ENCODE data around the gene B3GNT2. TPM values are rescaled to one million over a fixed set of nuclear protein-coding genes. Genes with fewer than 3 reads are reported as not detected.

Gene B3GNT2
- total RNA-seq, 6 experiments from 2014 or later, result 9.1 to 11.0 (median 9.9) TPM

DNA sequence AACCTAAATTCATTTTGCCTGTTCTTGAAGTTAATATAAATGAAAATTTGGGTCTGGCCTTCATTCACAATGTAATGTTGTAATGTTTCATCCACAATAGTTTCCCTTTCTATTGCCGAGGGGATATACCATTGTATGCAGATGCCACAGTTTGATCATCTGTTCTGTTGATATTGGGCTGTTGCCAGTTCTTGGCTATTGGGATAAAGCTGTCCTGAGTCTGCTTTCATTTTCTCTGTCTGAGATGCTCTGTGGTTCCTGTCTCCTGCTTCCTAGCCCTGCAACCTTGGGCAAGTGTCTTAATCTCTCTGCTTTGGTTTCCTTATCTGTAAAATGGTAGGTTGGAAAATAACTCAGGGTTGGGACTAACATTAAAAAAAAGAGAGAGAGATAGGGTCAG lies 25.2 kb downstream of the B3GNT2 start:
- no peak overlapping the region for H3K27ac ChIP-seq
- intact Hi-C loops (cut with DNase I), result no loop called here
- TF ChIP-seq POLR2A (IDR thresholded peaks at IDR 0.05), result no peak
- 0% methylated on average over 1 of the region's 1 CpG for WGBS (ENCODE audit: insufficient coverage, low coverage, low lambda C conversion rate, missing lambda C conversion rate)
- peaks cover 0 to 14% (median 6%) of the 10 kb centered on the region in 4 donors for H3K36me3 ChIP-seq
- DNase-seq (no peak), ATAC-seq (peak; percentile 49 to 82 (median 67))
- H3K4me3 ChIP-seq, result no peak overlapping the region
- H3K9me3 ChIP-seq, result no peaks in the 10 kb centered on the region
- H3K4me1 ChIP-seq, result peaks cover 0 to 42% (median 1%) of the 10 kb centered on the region in 4 donors
- no peaks in the 10 kb centered on the region for H3K27me3 ChIP-seq

DNA sequence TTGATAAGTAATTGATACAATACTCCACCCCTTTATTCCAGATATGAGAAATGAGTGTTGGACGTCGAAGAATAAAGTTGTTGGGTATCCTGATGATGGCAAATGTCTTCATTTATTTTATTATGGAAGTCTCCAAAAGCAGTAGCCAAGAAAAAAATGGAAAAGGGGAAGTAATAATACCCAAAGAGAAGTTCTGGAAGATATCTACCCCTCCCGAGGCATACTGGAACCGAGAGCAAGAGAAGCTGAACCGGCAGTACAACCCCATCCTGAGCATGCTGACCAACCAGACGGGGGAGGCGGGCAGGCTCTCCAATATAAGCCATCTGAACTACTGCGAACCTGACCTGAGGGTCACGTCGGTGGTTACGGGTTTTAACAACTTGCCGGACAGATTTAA lies 26.3 kb downstream of the B3GNT2 start:
- H3K27me3 ChIP-seq, result no peaks in the 10 kb centered on the region
- DNase-seq (no peak), ATAC-seq (no peak)
- intact Hi-C loops (cut with DNase I), result no loop called here
- WGBS (ENCODE audit: insufficient coverage, low coverage, low lambda C conversion rate, missing lambda C conversion rate), result 79% methylated on average over 11 of the region's 12 CpGs
- TF ChIP-seq, protein P1, sequence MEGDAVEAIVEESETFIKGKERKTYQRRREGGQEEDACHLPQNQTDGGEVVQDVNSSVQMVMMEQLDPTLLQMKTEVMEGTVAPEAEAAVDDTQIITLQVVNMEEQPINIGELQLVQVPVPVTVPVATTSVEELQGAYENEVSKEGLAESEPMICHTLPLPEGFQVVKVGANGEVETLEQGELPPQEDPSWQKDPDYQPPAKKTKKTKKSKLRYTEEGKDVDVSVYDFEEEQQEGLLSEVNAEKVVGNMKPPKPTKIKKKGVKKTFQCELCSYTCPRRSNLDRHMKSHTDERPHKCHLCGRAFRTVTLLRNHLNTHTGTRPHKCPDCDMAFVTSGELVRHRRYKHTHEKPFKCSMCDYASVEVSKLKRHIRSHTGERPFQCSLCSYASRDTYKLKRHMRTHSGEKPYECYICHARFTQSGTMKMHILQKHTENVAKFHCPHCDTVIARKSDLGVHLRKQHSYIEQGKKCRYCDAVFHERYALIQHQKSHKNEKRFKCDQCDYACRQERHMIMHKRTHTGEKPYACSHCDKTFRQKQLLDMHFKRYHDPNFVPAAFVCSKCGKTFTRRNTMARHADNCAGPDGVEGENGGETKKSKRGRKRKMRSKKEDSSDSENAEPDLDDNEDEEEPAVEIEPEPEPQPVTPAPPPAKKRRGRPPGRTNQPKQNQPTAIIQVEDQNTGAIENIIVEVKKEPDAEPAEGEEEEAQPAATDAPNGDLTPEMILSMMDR (IDR thresholded peaks at IDR 0.05), result no peak
- no peak overlapping the region for H3K27ac ChIP-seq
- H3K36me3 ChIP-seq, result peaks cover 0 to 14% (median 6%) of the 10 kb centered on the region in 4 donors
- H3K9me3 ChIP-seq, result no peaks in the 10 kb centered on the region
- H3K4me3 ChIP-seq, result no peak overlapping the region
- H3K4me1 ChIP-seq, result peaks cover 0 to 32% (median 0%) of the 10 kb centered on the region in 4 donors

DNA sequence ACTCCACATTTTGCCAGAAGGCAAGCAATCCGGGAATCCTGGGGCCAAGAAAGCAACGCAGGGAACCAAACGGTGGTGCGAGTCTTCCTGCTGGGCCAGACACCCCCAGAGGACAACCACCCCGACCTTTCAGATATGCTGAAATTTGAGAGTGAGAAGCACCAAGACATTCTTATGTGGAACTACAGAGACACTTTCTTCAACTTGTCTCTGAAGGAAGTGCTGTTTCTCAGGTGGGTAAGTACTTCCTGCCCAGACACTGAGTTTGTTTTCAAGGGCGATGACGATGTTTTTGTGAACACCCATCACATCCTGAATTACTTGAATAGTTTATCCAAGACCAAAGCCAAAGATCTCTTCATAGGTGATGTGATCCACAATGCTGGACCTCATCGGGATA lies 26.8 kb downstream of the B3GNT2 start:
- WGBS (ENCODE audit: insufficient coverage, low coverage, low lambda C conversion rate, missing lambda C conversion rate), result 75% methylated on average over 8 of the region's 8 CpGs
- DNase-seq (no peak), ATAC-seq (no peak)
- no peaks in the 10 kb centered on the region for H3K27me3 ChIP-seq
- no peak overlapping the region for H3K4me3 ChIP-seq
- H3K4me1 ChIP-seq, result peaks cover 0 to 28% (median 0%) of the 10 kb centered on the region in 4 donors
- H3K27ac ChIP-seq, result no peak overlapping the region
- peaks cover 0 to 14% (median 6%) of the 10 kb centered on the region in 4 donors for H3K36me3 ChIP-seq
- no peak for TF ChIP-seq POLR2A (IDR thresholded peaks at IDR 0.05)
- TF ChIP-seq, protein P1 (IDR thresholded peaks at IDR 0.05), result no peak
- intact Hi-C loops (cut with DNase I), result no loop called here
- H3K9me3 ChIP-seq, result no peaks in the 10 kb centered on the region

- TF ChIP-seq POLR2A (IDR thresholded peaks at IDR 0.05), result no peak
- TF ChIP-seq, protein P1 (IDR thresholded peaks at IDR 0.05), result no peak
- DNase-seq (no peak), ATAC-seq (no peak)
- intact Hi-C loops (cut with DNase I), result no loop called here
- Histone ChIP-seq H3K9me3 (no peaks in the 10 kb centered on the region), H3K27me3 (no peaks in the 10 kb centered on the region), H3K36me3 (peaks cover 0 to 14% (median 6%) of the 10 kb centered on the region in 4 donors), H3K4me3 (no peak overlapping the region), H3K27ac (no peak overlapping the region), H3K4me1 (peaks cover 0 to 12% (median 0%) of the 10 kb centered on the region in 4 donors)
- 33% methylated on average over 1 of the region's 1 CpG for WGBS (ENCODE audit: insufficient coverage, low coverage, low lambda C conversion rate, missing lambda C conversion rate)
Observed at GRCh38 chr2:62224976-62225375, 29.1 kb downstream of the B3GNT2 start.

DNA sequence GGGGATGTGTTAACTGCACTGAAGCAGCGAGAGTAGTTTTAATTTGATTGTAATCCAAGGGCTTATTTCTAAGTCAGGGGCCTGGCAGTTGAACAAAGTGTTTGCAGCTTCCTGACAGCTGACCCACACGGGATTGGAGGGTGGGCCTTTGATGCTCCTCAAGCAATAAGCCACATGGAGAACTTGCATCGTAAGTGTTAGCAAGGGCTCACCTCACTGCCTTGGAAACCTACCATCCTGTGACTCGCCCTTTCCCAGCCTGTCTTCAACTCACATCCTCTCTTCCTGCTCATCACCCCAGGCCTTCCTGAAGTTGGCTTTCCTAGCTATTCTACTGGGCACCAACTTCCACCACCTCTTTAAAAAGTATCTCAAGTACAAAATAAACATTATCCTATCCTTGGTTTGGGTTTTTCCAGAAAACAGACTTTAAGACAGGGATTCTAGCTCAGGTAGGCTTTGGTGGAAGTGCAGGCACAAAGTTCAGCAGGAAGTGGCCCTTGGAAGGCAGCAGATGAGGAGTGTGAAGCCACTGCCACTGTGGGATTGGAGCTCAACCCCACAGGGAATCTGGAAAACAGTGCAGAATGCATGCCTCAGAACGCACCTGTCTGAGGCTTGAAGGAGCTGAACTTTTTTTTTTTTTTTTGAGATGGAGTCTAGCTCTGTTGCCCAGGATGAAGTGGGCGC lies 31.6 kb downstream of the B3GNT2 start:
- no peak for ATAC-seq

More for the DNA sequence above, 31.6 kb downstream of the B3GNT2 start:
- no peak overlapping the region for H3K27ac ChIP-seq
- no peak for TF ChIP-seq POLR2A (IDR thresholded peaks at IDR 0.05)
- TF ChIP-seq, protein P1 (IDR thresholded peaks at IDR 0.05), result no peak
- DNase-seq, result no peak
- no peak overlapping the region for H3K4me3 ChIP-seq
- H3K9me3 ChIP-seq, result no peaks in the 10 kb centered on the region
- H3K27me3 ChIP-seq, result no peaks in the 10 kb centered on the region
- H3K4me1 ChIP-seq, result no peaks in the 10 kb centered on the region
- H3K36me3 ChIP-seq, result peaks cover 0 to 12% (median 4%) of the 10 kb centered on the region in 4 donors
- WGBS (ENCODE audit: insufficient coverage, low coverage, low lambda C conversion rate, missing lambda C conversion rate), result 85% methylated on average over 4 of the region's 6 CpGs
- intact Hi-C loops (cut with DNase I), result no loop called here
